Neural cell (in vitro differentiated cells): Measurements from ENCODE around the gene CCDC80.

ENCODE experiments used
- MXI1 ChIP-seq: fragments of 450-650 bp; conservative IDR thresholded peaks from 2 replicates; pipeline ENCODE4 v1.6.1; 2014; ENCODE audit warnings: antibody characterized with exemption, mild to moderate bottlenecking; ENCODE audit not compliant: poor library complexity, severe bottlenecking
- TF ChIP-seq, protein P1 (sequence below): fragments of 450-650 bp; IDR thresholded peaks from 2 replicates; pipeline ENCODE4 v1.5.1; 2014; ENCODE audit warnings: antibody characterized with exemption, mild to moderate bottlenecking, moderate library complexity; ENCODE audit not compliant: poor library complexity, severe bottlenecking

DNA sequence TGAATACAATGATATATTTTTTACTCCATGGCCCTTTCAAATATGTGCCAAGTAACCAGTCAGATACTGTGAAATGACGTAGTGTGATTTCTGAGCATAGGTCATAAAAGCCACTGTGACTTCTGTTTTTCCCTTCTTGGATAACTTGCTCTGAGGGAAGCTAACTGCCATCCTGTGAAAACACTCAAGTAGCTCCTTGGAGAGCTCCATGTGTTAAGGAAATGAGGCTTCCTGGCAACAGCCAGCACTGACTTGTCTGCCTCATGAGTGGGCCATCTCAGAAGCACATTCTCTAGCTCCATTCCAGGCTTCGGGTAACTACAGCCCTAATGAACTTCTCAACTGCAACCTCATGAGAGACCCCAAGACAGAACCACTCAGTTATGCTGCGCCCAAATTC, 9.5 kb upstream of the CCDC80 start:
- TF ChIP-seq, protein P1, sequence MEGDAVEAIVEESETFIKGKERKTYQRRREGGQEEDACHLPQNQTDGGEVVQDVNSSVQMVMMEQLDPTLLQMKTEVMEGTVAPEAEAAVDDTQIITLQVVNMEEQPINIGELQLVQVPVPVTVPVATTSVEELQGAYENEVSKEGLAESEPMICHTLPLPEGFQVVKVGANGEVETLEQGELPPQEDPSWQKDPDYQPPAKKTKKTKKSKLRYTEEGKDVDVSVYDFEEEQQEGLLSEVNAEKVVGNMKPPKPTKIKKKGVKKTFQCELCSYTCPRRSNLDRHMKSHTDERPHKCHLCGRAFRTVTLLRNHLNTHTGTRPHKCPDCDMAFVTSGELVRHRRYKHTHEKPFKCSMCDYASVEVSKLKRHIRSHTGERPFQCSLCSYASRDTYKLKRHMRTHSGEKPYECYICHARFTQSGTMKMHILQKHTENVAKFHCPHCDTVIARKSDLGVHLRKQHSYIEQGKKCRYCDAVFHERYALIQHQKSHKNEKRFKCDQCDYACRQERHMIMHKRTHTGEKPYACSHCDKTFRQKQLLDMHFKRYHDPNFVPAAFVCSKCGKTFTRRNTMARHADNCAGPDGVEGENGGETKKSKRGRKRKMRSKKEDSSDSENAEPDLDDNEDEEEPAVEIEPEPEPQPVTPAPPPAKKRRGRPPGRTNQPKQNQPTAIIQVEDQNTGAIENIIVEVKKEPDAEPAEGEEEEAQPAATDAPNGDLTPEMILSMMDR = no peak
- no peak for TF ChIP-seq MXI1
